OCI-LY3 (cell line): ENCODE measurements around the gene CD79A.
A peak's percentile ranks its signal among the peaks of the same experiment; 100 is the strongest.

Experiments used
- H2AFZ ChIP-seq: fragments of 200-600, 300-600 bp; shearing (Covaris generic); 2 replicates; pipeline ENCODE4 v1.6.0; 2014; ENCODE audit warnings: antibody characterized with exemption, low read depth, low read length
- H3K27ac ChIP-seq: fragments of 200-600, 300-600 bp; sonication (generic); 2 replicates; pipeline ENCODE4 v1.5.1; 2014; ENCODE audit warnings: mild to moderate bottlenecking, low read length, moderate library complexity, mixed read lengths
- H3K27me3 ChIP-seq: fragments of 200-600, 300-600 bp; sonication (generic); 2 replicates; pipeline ENCODE4 v1.6.1; 2014; ENCODE audit warnings: low read depth, low read length, mixed read lengths
- H3K36me3 ChIP-seq: fragments of 200-600, 300-600 bp; sonication (generic); replicated peaks from 2 replicates; pipeline ENCODE3; 2014; ENCODE audit warnings: low read depth, low read length, mixed read lengths
- H3K4me1 ChIP-seq: fragments of 300-600, 200-600 bp; sonication (generic); 2 replicates; pipeline ENCODE4 v1.6.1; 2014; ENCODE audit warnings: low read length, mixed read lengths
- H3K4me2 ChIP-seq: fragments of 200-600, 300-600 bp; sonication (generic); 2 replicates; pipeline ENCODE4 v1.6.1; 2014; ENCODE audit warnings: low read length, mixed read lengths
- H3K4me3 ChIP-seq: fragments of 300-600, 200-600 bp; sonication (generic); 2 replicates; pipeline ENCODE4 v1.5.1; 2014; ENCODE audit warnings: antibody characterized with exemption, mild to moderate bottlenecking, low read length, moderate library complexity
- H3K79me2 ChIP-seq: fragments of 300-600, 200-600 bp; shearing (Covaris generic); 2 replicates; pipeline ENCODE4 v1.6.1; 2014; ENCODE audit warnings: mild to moderate bottlenecking, low read length, mixed read lengths
- H3K9ac ChIP-seq: fragments of 300-600, 200-600 bp; shearing (Covaris generic); 2 replicates; pipeline ENCODE4 v1.6.0; 2014; ENCODE audit warnings: mild to moderate bottlenecking, low read length, moderate library complexity
- H3K9me3 ChIP-seq: fragments of 200-600, 300-600 bp; shearing (Covaris generic); 2 replicates; pipeline ENCODE4 v1.6.1; 2014; ENCODE audit warnings: low read length, mixed read lengths; ENCODE audit not compliant: insufficient read depth
- H4K20me1 ChIP-seq: fragments of 200-600, 300-600 bp; sonication (generic); 2 replicates; pipeline ENCODE4 v1.6.1; 2016; ENCODE audit warnings: low read length, mixed read lengths; ENCODE audit not compliant: insufficient read depth
- CTCF ChIP-seq: fragments of 200-600, 300-600 bp; sonication (generic); IDR thresholded peaks from 2 replicates; pipeline ENCODE4 v1.5.1; 2014; ENCODE audit warnings: antibody characterized with exemption, low read length, low read depth
- EZH2phosphoT487 ChIP-seq: fragments of 200-600 bp; shearing (Covaris generic); IDR thresholded peaks from 2 replicates; pipeline ENCODE4 v1.6.1; 2018; ENCODE audit warnings: antibody characterized with exemption, mixed run types, low read depth

Gene CD79A

DNA sequence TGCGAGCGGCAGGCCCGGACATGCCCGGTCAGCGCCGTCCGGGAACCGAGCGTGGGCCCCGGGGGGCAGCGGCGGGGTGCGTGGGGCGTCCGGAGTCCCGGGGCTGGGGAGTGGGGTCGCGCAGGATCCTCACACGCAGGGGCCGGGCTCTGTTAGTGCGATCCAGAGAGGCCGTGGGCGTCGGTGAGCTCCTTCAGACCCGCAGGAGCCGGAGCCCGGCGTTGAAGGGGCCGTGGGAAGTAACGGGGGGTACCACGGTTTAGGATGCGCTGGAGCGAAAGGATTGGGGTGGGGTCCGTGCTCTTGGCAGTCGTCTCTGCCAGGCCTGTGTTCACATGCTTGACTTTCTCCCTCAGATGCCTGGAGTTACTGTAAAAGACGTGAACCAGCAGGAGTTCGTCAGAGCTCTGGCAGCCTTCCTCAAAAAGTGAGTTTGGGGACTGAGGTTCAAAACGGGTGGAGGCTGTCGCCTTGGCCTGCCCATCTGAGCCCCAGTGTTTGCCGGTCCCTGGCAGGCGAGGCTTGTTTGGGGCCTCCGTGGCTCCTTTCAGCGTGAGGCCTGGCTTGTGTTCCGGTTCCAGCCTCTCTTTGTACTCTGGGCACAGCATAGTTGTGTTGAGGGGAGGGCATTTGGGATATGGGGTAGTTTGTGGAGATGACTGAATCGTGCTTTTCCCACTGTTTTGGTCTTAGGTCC lies 16.5 kb upstream of the CD79A start:
- peaks cover 49% of the 10 kb centered on the region for H3K36me3 ChIP-seq
- H3K4me3 ChIP-seq, result peak overlapping the region; percentile 82
- no peaks in the 10 kb centered on the region for H3K27me3 ChIP-seq
- peak overlapping the region; percentile 92 for H3K4me2 ChIP-seq
- H3K4me1 ChIP-seq, result peaks cover 49% of the 10 kb centered on the region
- H3K79me2 ChIP-seq, result peaks cover 58% of the 10 kb centered on the region
- peak overlapping the region; percentile 97 for H3K9ac ChIP-seq
- H4K20me1 ChIP-seq, result peaks cover 40% of the 10 kb centered on the region
- no peak overlapping the region for H2AFZ ChIP-seq
- TF ChIP-seq CTCF (no peak), EZH2phosphoT487 (no peak)
- H3K27ac ChIP-seq, result peak overlapping the region; percentile 88
- H3K9me3 ChIP-seq, result no peaks in the 10 kb centered on the region

DNA sequence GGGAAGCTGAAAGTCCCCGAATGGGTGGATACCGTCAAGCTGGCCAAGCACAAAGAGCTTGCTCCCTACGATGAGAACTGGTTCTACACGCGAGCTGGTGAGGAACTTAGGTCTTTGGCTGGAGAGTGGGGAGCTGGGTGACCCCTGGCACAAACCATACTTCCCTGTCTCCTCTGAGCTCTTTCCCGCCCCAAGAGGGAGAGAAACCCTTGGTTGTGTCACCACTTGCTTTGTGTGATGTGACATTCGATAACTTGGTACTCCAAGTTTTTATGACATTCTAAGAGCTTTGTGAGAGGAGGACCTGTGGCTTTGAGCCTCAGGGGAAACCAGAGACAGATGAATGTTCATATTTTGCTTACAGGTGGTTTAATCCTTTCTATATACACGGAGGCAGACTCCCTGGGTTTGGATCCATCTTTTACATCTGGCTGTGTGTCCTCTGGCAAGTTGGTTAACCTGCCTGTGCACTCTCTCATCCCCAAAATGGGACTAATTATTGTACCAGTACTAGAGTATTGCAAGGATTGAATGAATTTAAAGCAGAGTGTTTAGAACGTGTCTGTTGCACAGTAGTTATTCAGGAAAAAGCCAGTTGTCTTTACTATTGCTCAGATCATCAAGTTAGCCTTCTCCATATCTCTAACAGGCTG lies 15.8 kb upstream of the CD79A start:
- Histone ChIP-seq H3K9me3 (no peaks in the 10 kb centered on the region), H3K9ac (peak overlapping the region; percentile 97), H3K79me2 (peaks cover 62% of the 10 kb centered on the region), H4K20me1 (peaks cover 44% of the 10 kb centered on the region), H3K4me2 (peak overlapping the region; percentile 92), H2AFZ (no peak overlapping the region), H3K4me1 (peaks cover 53% of the 10 kb centered on the region), H3K36me3 (peaks cover 51% of the 10 kb centered on the region), H3K4me3 (peak overlapping the region; percentile 82), H3K27me3 (no peaks in the 10 kb centered on the region), H3K27ac (peak overlapping the region; percentile 88)
- no peak for TF ChIP-seq EZH2phosphoT487
- no peak for TF ChIP-seq CTCF

DNA sequence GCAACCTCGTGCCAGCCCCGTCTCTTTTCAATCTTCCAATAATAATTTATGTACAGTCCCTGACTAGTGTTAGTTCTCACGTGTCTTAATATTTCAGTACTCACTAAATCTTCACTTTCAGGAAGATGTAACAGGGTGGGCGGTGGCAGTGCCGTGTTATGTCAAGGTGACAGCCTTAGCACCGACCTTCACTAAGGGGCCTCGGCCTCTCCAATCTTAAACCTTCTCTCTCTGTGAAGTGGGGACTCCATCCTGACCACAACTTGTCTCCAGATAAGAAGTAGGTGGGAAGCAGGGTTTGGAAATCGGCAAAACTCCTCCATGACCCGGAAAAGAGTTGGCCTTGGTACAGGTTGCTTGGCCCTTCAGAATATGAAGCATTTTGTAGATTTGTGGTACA lies 15.2 kb upstream of the CD79A start:
- H3K27ac ChIP-seq, result peak overlapping the region; percentile 88; the same call in 1 of the 2 replicates

More for the DNA sequence above, 15.2 kb upstream of the CD79A start:
- H3K36me3 ChIP-seq, result peaks cover 55% of the 10 kb centered on the region
- peaks cover 57% of the 10 kb centered on the region for H3K4me1 ChIP-seq
- H3K79me2 ChIP-seq, result peaks cover 68% of the 10 kb centered on the region
- no peaks in the 10 kb centered on the region for H3K27me3 ChIP-seq
- TF ChIP-seq CTCF (no peak), EZH2phosphoT487 (no peak)
- H3K4me3 ChIP-seq, result peak overlapping the region; percentile 82
- H4K20me1 ChIP-seq, result peaks cover 48% of the 10 kb centered on the region
- H2AFZ ChIP-seq, result no peak overlapping the region
- peak overlapping the region; percentile 97; the same call in 1 of the 2 replicates for H3K9ac ChIP-seq
- no peaks in the 10 kb centered on the region for H3K9me3 ChIP-seq
- peak overlapping the region; percentile 92 for H3K4me2 ChIP-seq
